ENCODE results near the gene NRG3. TPM values are rescaled to one million over a fixed set of nuclear protein-coding genes. Genes with fewer than 3 reads are reported as not detected.

Gene NRG3
- total RNA-seq, 4 donors from 2014 or later = 0.20 to 1.1 (median 0.84) TPM; not detected in 1

GRCh38 chr10:82452676-82453075 lies 577.7 kb downstream of the NRG3 start:
- no peak overlapping the region for H3K4me3 ChIP-seq
- no peaks in the 10 kb centered on the region for H3K9me3 ChIP-seq
- TF ChIP-seq CTCF (IDR thresholded peaks at IDR 0.05) (no peak), EP300 (IDR thresholded peaks at IDR 0.05) (no peak), POLR2A (IDR thresholded peaks at IDR 0.05) (no peak)
- no peak for DNase-seq (ENCODE audit: low spot score in 2 of 2)
- H3K27me3 ChIP-seq = no peaks in the 10 kb centered on the region
- no peak overlapping the region for H3K27ac ChIP-seq
- H3K4me1 ChIP-seq = no peaks in the 10 kb centered on the region
- WGBS, 2 donors = 24 to 32% methylated on average over 1 of the region's 1 CpG
- H3K36me3 ChIP-seq = no peaks in the 10 kb centered on the region

- DNase-seq (ENCODE audit: low spot score in 2 of 2) = no peak
- Histone ChIP-seq H3K4me1 (no peaks in the 10 kb centered on the region), H3K27me3 (no peaks in the 10 kb centered on the region), H3K9me3 (no peaks in the 10 kb centered on the region), H3K4me3 (no peak overlapping the region), H3K36me3 (no peaks in the 10 kb centered on the region), H3K27ac (no peak overlapping the region)
- WGBS, 2 donors = 65 to 69% methylated on average over 2 of the region's 2 CpGs
- no peak for TF ChIP-seq CTCF (IDR thresholded peaks at IDR 0.05)
- no peak for TF ChIP-seq POLR2A (IDR thresholded peaks at IDR 0.05)
- TF ChIP-seq EP300 (IDR thresholded peaks at IDR 0.05) = no peak
These were observed 578.8 kb downstream of the NRG3 start for GRCh38 chr10:82453678-82454293.

GRCh38 chr10:82462910-82463551 lies 588.0 kb downstream of the NRG3 start:
- TF ChIP-seq EP300 (IDR thresholded peaks at IDR 0.05) = no peak
- no peak for TF ChIP-seq POLR2A (IDR thresholded peaks at IDR 0.05)
- no peak for TF ChIP-seq CTCF (IDR thresholded peaks at IDR 0.05)
- Histone ChIP-seq H3K27ac (no peak overlapping the region), H3K27me3 (no peaks in the 10 kb centered on the region), H3K36me3 (no peaks in the 10 kb centered on the region), H3K9me3 (no peaks in the 10 kb centered on the region), H3K4me1 (no peaks in the 10 kb centered on the region), H3K4me3 (no peak overlapping the region)
- 66 to 73% methylated on average over 4 of the region's 4 CpGs for WGBS, 2 donors
- no peak for DNase-seq (ENCODE audit: low spot score in 2 of 2)

- no peak for DNase-seq (ENCODE audit: low spot score in 2 of 2)
- Histone ChIP-seq H3K4me1 (no peaks in the 10 kb centered on the region), H3K27me3 (no peaks in the 10 kb centered on the region), H3K27ac (no peak overlapping the region), H3K36me3 (no peaks in the 10 kb centered on the region), H3K9me3 (no peaks in the 10 kb centered on the region), H3K4me3 (no peak overlapping the region)
- TF ChIP-seq CTCF (IDR thresholded peaks at IDR 0.05) (no peak), EP300 (IDR thresholded peaks at IDR 0.05) (no peak), POLR2A (IDR thresholded peaks at IDR 0.05) (no peak)
- WGBS, 2 donors = 92 to 94% methylated on average over 1 of the region's 1 CpG
These were observed 588.6 kb downstream of the NRG3 start for GRCh38 chr10:82463614-82464013.

GRCh38 chr10:82464191-82464818 lies 589.3 kb downstream of the NRG3 start:
- Histone ChIP-seq H3K4me1 (no peaks in the 10 kb centered on the region), H3K36me3 (no peaks in the 10 kb centered on the region), H3K27ac (no peak overlapping the region), H3K27me3 (no peaks in the 10 kb centered on the region), H3K9me3 (no peaks in the 10 kb centered on the region), H3K4me3 (no peak overlapping the region)
- TF ChIP-seq POLR2A (IDR thresholded peaks at IDR 0.05) = no peak
- TF ChIP-seq EP300 (IDR thresholded peaks at IDR 0.05) = no peak
- no peak for TF ChIP-seq CTCF (IDR thresholded peaks at IDR 0.05)
- WGBS, 2 donors = 67 to 75% methylated on average over 6 of the region's 6 CpGs
- DNase-seq (ENCODE audit: low spot score in 2 of 2) = no peak

All from tibial nerve (tissue), 4 donors.